ENCODE data around the gene PDGFA. TPM values are rescaled to one million over a fixed set of nuclear protein-coding genes. Genes with fewer than 3 reads are reported as not detected.

PDGFA gene
- total and polyA plus RNA-seq, 2 experiments from 2014 or later: 35.6 to 43.1 TPM

DNA sequence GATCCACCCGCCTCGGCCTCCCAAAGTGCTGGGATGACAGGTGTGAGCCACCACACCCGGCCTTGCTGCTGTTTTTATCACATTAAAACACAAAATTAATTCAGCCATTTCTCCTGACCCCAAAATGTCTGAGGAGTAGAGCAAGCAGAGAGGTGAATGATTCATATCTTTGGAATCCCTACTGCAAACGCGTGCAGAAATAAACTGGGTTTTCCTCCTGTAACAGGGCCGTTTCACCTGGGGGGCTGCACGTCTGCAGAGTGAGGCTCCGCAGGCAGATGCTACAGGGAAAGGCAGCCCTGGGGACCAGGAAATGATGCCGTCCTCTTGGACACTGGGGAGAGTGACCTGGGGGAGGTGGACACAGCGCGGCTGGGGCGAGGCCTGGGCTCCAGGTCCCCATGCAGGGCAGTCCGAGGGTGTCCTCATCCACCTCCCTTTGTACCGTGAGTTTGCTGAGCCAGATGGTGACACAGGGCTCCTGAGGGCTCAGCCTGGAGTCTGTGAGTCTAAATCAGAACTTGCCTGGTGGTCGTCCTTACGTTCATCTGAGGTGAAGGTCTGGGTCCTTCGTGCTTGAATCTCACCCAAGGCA, 41.9 kb downstream of the PDGFA start (continued):
- TF ChIP-seq, protein P1, sequence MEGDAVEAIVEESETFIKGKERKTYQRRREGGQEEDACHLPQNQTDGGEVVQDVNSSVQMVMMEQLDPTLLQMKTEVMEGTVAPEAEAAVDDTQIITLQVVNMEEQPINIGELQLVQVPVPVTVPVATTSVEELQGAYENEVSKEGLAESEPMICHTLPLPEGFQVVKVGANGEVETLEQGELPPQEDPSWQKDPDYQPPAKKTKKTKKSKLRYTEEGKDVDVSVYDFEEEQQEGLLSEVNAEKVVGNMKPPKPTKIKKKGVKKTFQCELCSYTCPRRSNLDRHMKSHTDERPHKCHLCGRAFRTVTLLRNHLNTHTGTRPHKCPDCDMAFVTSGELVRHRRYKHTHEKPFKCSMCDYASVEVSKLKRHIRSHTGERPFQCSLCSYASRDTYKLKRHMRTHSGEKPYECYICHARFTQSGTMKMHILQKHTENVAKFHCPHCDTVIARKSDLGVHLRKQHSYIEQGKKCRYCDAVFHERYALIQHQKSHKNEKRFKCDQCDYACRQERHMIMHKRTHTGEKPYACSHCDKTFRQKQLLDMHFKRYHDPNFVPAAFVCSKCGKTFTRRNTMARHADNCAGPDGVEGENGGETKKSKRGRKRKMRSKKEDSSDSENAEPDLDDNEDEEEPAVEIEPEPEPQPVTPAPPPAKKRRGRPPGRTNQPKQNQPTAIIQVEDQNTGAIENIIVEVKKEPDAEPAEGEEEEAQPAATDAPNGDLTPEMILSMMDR (conservative IDR thresholded peaks at IDR 0.05; ENCODE audit: low read depth in 2 of 2): no peak
- no peak for TF ChIP-seq EZH2phosphoT487 (IDR thresholded peaks at IDR 0.05; ENCODE audit: unreplicated experiment)
- no peak for TF ChIP-seq ZNF331 (CRISPR knock-in tag; IDR thresholded peaks at IDR 0.05; ENCODE audit: low read depth)
- TF ChIP-seq, protein P2, sequence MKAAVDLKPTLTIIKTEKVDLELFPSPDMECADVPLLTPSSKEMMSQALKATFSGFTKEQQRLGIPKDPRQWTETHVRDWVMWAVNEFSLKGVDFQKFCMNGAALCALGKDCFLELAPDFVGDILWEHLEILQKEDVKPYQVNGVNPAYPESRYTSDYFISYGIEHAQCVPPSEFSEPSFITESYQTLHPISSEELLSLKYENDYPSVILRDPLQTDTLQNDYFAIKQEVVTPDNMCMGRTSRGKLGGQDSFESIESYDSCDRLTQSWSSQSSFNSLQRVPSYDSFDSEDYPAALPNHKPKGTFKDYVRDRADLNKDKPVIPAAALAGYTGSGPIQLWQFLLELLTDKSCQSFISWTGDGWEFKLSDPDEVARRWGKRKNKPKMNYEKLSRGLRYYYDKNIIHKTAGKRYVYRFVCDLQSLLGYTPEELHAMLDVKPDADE (IDR thresholded peaks at IDR 0.05): no peak
- TF ChIP-seq JUNB (IDR thresholded peaks at IDR 0.05; ENCODE audit: unreplicated experiment): no peak
- TF ChIP-seq CREB1 (CRISPR knock-in tag; IDR thresholded peaks at IDR 0.05; ENCODE audit: low read depth): no peak
- TF ChIP-seq POLR2AphosphoS5 (IDR thresholded peaks at IDR 0.05; ENCODE audit: low read depth): no peak
- TF ChIP-seq ZNF114 (CRISPR knock-in tag; IDR thresholded peaks at IDR 0.05): no peak
- TF ChIP-seq, protein P3, sequence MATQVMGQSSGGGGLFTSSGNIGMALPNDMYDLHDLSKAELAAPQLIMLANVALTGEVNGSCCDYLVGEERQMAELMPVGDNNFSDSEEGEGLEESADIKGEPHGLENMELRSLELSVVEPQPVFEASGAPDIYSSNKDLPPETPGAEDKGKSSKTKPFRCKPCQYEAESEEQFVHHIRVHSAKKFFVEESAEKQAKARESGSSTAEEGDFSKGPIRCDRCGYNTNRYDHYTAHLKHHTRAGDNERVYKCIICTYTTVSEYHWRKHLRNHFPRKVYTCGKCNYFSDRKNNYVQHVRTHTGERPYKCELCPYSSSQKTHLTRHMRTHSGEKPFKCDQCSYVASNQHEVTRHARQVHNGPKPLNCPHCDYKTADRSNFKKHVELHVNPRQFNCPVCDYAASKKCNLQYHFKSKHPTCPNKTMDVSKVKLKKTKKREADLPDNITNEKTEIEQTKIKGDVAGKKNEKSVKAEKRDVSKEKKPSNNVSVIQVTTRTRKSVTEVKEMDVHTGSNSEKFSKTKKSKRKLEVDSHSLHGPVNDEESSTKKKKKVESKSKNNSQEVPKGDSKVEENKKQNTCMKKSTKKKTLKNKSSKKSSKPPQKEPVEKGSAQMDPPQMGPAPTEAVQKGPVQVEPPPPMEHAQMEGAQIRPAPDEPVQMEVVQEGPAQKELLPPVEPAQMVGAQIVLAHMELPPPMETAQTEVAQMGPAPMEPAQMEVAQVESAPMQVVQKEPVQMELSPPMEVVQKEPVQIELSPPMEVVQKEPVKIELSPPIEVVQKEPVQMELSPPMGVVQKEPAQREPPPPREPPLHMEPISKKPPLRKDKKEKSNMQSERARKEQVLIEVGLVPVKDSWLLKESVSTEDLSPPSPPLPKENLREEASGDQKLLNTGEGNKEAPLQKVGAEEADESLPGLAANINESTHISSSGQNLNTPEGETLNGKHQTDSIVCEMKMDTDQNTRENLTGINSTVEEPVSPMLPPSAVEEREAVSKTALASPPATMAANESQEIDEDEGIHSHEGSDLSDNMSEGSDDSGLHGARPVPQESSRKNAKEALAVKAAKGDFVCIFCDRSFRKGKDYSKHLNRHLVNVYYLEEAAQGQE (IDR thresholded peaks at IDR 0.05; ENCODE audit: unreplicated experiment): no peak
- TF ChIP-seq NANOG (IDR thresholded peaks at IDR 0.05; ENCODE audit: borderline replicate concordance): no peak
- no peak for TF ChIP-seq EZH2 (IDR thresholded peaks at IDR 0.05; ENCODE audit: low read depth, unreplicated experiment)

DNA sequence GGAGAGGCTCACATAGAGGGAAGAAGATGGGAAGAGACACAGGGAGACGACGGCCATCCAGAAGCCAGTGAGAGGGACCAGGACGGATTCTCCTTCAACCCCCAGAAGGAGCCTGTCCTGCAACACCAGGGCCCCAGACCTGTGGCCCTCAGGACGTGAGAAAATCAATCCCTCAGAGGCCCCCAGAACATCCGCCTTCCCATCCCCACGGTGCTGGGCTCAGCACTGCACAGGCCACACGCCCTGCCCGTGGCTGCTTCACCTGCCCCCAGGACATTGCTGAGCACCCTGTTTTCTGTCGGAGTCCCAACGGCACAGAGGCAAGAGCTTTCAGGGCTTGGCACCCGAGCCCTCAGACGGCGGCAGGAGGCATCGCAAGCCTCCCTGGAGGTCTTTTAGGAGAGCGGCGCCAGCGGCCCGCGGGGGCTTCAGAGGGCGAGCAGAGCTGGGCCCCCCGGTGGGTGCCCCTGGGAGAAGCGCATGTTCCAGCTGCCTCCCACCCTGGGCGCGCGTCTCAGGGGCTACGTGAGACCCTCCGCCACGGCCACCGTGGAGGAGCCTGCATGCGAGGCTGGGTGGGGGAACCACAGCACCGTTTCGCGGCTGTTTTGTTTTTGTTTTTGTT, 42.8 kb downstream of the PDGFA start:
- H3K4me3 Mint-ChIP-seq: no peak overlapping the region; the same call in 2 of the 3 replicates
- no peaks in the 10 kb centered on the region for H3K9me2 ChIP-seq (ENCODE audit: insufficient read depth)
- no peak overlapping the region for H3K4me3 ChIP-seq
- H3K36me3 ChIP-seq (ENCODE audit: insufficient read depth): no peaks in the 10 kb centered on the region
- no peaks in the 10 kb centered on the region for H3F3A ChIP-seq (replicated peaks; ENCODE audit: low read depth)
- H3K4me2 ChIP-seq: no peak overlapping the region
- H2AFZ ChIP-seq: no peak overlapping the region
- H3K79me2 ChIP-seq (replicated peaks; ENCODE audit: insufficient read depth): no peaks in the 10 kb centered on the region
- H3K36me3 Mint-ChIP-seq (ENCODE audit: low read depth): no peaks in the 10 kb centered on the region; the same call in 2 of the 3 replicates
- H3K4me1 Mint-ChIP-seq: peaks cover 5% of the 10 kb centered on the region
- no peak overlapping the region for H3K27ac ChIP-seq (ENCODE audit: low read depth)
- no peaks in the 10 kb centered on the region for H4K20me1 ChIP-seq (replicated peaks; ENCODE audit: insufficient read depth)
- no peaks in the 10 kb centered on the region for H3K4me1 ChIP-seq (ENCODE audit: insufficient read depth)
- ATAC-seq (no peak), DNase-seq (ENCODE audit: low spot score) (no peak)
- H3K9me3 Mint-ChIP-seq: peaks cover 3% of the 10 kb centered on the region; the same call in 1 of the 3 replicates
- peaks cover 2% of the 10 kb centered on the region for H3K27me3 Mint-ChIP-seq (ENCODE audit: insufficient read depth, low read depth, poor library complexity)
- H3K27ac Mint-ChIP-seq: no peak overlapping the region
- H3K27me3 ChIP-seq (ENCODE audit: insufficient read depth): no peaks in the 10 kb centered on the region
- TF ChIP-seq, protein P3 (IDR thresholded peaks at IDR 0.05; ENCODE audit: unreplicated experiment): no peak
- TF ChIP-seq CREB1 (CRISPR knock-in tag; IDR thresholded peaks at IDR 0.05; ENCODE audit: low read depth): no peak
- no peak for TF ChIP-seq EZH2phosphoT487 (IDR thresholded peaks at IDR 0.05; ENCODE audit: unreplicated experiment)

Data from GM23338 (cell line).